ENCODE results near the gene MYL3. TPM values are rescaled to one million over a fixed set of nuclear protein-coding genes. Genes with fewer than 3 reads are reported as not detected.
"Not testable (repeated sequence)": the region's sequence is repeated elsewhere in the genome, so short reads cannot be mapped to it uniquely, and the experiment has no call there.

Gene MYL3
- total RNA-seq, 2 experiments from 2014 or later, result not detected

GRCh38 chr3:46831316-46831715, 31.9 kb downstream of the MYL3 start:
- no peak for DNase-seq
- no peaks in the 10 kb centered on the region for H3K27me3 Mint-ChIP-seq
- no peak for ATAC-seq
- CTCF ChIA-PET, result no interaction called here
- intact Hi-C loops (cut with DNase I, micrococcal nuclease), result no loop called here
- peaks cover 10% of the 10 kb centered on the region for H3K4me1 Mint-ChIP-seq
- no peak overlapping the region for H3K27ac Mint-ChIP-seq
- POLR2A ChIA-PET, result no interaction called here
- no peaks in the 10 kb centered on the region for H3K36me3 Mint-ChIP-seq (ENCODE audit: low read depth)
- no peaks in the 10 kb centered on the region for H3K9me3 Mint-ChIP-seq (ENCODE audit: low read depth)
- H3K4me3 Mint-ChIP-seq, result no peak overlapping the region

- CTCF ChIA-PET, result no interaction called here
- Mint-ChIP-seq H3K27ac (no peak overlapping the region), H3K4me3 (no peak overlapping the region), H3K4me1 (peaks cover 10% of the 10 kb centered on the region), H3K9me3 (ENCODE audit: low read depth) (no peaks in the 10 kb centered on the region), H3K27me3 (no peaks in the 10 kb centered on the region), H3K36me3 (ENCODE audit: low read depth) (no peaks in the 10 kb centered on the region)
- no peak for ATAC-seq
- POLR2A ChIA-PET, result no interaction called here
- intact Hi-C loops (cut with DNase I, micrococcal nuclease), result no loop called here
- no peak for DNase-seq
Measured at GRCh38 chr3:46830801-46831200, 32.4 kb downstream of the MYL3 start.

DNA sequence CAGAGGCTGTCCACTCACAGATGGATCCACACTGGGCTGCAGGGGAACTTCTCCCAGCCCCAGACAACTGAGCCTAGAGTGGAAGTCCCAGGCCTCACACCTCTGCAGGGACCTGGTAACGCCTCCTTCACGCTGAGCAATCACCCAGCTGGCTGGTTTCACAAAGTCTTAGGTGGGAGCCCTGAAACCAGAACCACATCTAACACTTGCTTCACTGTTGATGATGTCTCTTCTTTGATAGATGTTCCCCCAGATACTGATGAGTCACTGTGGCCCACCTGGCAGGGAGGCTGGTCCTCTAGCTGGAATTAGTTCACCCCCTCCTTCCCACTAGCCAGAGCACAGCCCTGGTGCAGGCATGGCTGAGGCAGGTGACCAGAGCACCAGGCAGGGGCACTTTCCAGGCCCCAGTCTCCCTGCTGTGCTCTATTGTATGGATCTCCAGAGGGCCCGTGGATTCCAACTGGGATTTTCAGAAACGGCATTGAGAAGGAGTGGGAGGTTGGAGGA, 33.5 kb downstream of the MYL3 start:
- intact Hi-C loops (cut with DNase I, micrococcal nuclease), result no loop called here
- Mint-ChIP-seq H3K27ac (no peak overlapping the region), H3K4me3 (no peak overlapping the region), H3K36me3 (ENCODE audit: low read depth) (no peaks in the 10 kb centered on the region), H3K4me1 (peaks cover 10% of the 10 kb centered on the region), H3K27me3 (no peaks in the 10 kb centered on the region), H3K9me3 (ENCODE audit: low read depth) (no peaks in the 10 kb centered on the region)
- CTCF ChIA-PET, result no interaction called here
- peak; percentile 63 for DNase-seq
- ATAC-seq, result peak; percentile 96
- POLR2A ChIA-PET, result no interaction called here

- Mint-ChIP-seq H3K36me3 (ENCODE audit: low read depth) (no peaks in the 10 kb centered on the region), H3K27me3 (peaks cover 3% of the 10 kb centered on the region), H3K27ac (no peak overlapping the region), H3K9me3 (ENCODE audit: low read depth) (peaks cover 14% of the 10 kb centered on the region), H3K4me1 (peaks cover 10% of the 10 kb centered on the region), H3K4me3 (no peak overlapping the region)
- intact Hi-C loops (cut with DNase I, micrococcal nuclease), result no loop called here
- ATAC-seq (no peak), DNase-seq (no peak)
- ChIA-PET CTCF (interaction anchor here (0.6 to 0.8 kb wide), 2 partner anchors 599 to 616 kb away, joined by 3 to 4 read pairs; no protein-coding TSS in a partner anchor), POLR2A (no interaction called here)
Measured at GRCh38 chr3:46825450-46825849, 37.8 kb downstream of the MYL3 start.

DNA sequence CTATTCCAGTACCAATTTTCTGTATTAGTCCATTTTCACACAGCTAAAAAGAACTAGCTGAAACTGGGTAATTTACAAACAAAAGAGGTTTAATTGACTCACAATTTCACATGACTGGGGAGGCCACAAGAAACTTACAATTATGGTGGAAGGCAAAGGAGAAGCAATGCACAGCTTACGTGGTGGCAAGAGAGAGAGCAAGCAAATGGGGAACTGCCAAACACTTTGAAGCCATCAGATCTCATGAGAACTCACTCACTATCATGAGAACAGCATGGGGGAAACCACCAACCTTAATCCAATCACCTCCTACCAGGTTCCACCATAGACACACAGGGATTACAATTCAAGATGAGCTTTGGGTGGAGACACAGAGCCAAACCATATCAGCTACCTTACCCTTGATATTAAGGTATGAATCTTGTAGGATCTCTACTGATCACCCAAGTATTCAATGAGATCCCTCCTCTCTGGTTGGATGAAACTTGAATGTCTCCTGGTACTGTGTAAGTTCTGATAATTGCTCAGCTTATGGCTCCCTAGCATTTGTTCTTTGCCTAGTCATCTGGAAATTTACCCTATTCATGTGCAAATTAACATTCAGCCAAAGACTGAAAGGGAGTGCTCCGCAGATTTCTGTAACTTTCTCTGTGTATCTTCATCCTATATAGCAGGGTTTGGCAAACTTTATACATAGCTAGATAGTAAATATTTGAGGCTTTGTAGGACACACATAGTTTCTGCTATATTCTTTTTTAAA, 38.9 kb downstream of the MYL3 start:
- H3K27me3 Mint-ChIP-seq, result peaks cover 3% of the 10 kb centered on the region
- intact Hi-C loops (cut with DNase I, micrococcal nuclease), result no loop called here
- no peak for ATAC-seq
- ChIA-PET CTCF (interaction anchor here (0.6 to 1.3 kb wide), 4 partner anchors 21 to 127 kb away, joined by 3 read pairs; no protein-coding TSS in a partner anchor), POLR2A (interaction anchor here (0.7 kb wide), 1 partner anchor 197 kb away, joined by 3 read pairs; no protein-coding TSS in a partner anchor)
- H3K36me3 Mint-ChIP-seq (ENCODE audit: low read depth), result no peaks in the 10 kb centered on the region
- H3K9me3 Mint-ChIP-seq (ENCODE audit: low read depth), result peaks cover 14% of the 10 kb centered on the region
- DNase-seq, result no peak
- no peak overlapping the region for H3K27ac Mint-ChIP-seq
- peaks cover 3% of the 10 kb centered on the region for H3K4me1 Mint-ChIP-seq
- H3K4me3 Mint-ChIP-seq, result no peak overlapping the region

DNA sequence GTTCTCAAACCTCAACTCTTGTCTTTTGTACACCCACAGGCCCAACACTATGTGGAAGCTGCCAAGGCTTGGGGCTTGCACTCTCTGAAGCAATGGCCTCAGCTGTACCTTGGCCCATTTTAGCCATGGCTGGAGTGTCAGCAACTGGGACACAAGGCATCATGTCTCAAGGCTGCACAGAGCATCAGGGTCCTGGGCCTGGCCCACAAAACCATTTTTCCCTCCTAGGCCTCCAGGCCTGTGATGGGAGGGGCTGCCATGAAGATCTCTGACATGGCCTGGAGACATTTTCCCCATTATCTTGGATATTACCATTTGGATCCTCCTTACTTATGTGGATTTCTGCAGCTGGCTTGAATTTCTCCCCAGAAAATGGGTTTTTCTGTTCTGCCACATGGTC, 39.9 kb downstream of the MYL3 start:
- H3K9me3 Mint-ChIP-seq (ENCODE audit: low read depth), result peaks cover 14% of the 10 kb centered on the region
- H3K4me3 Mint-ChIP-seq; H3K4me1 Mint-ChIP-seq; POLR2A ChIA-PET; H3K36me3 Mint-ChIP-seq (ENCODE audit: low read depth); intact Hi-C loops (cut with DNase I, micrococcal nuclease); H3K27ac Mint-ChIP-seq; ATAC-seq; DNase-seq; H3K27me3 Mint-ChIP-seq: not testable (repeated sequence)
- CTCF ChIA-PET, result interaction anchor here (0.5 kb wide), 1 partner anchor 218 kb away, joined by 3 read pairs; no protein-coding TSS in a partner anchor

- ChIA-PET CTCF (no interaction called here), POLR2A (no interaction called here)
- DNase-seq (no peak), ATAC-seq (no peak)
- intact Hi-C loops (cut with DNase I, micrococcal nuclease), result no loop called here
- peaks cover 14% of the 10 kb centered on the region for H3K9me3 Mint-ChIP-seq (ENCODE audit: low read depth)
- H3K4me3 Mint-ChIP-seq, result no peak overlapping the region
- H3K4me1 Mint-ChIP-seq, result no peaks in the 10 kb centered on the region
- peaks cover 3% of the 10 kb centered on the region for H3K27me3 Mint-ChIP-seq
- no peaks in the 10 kb centered on the region for H3K36me3 Mint-ChIP-seq (ENCODE audit: low read depth)
- no peak overlapping the region for H3K27ac Mint-ChIP-seq
Measured at GRCh38 chr3:46821553-46821952, 41.7 kb downstream of the MYL3 start.

DNA sequence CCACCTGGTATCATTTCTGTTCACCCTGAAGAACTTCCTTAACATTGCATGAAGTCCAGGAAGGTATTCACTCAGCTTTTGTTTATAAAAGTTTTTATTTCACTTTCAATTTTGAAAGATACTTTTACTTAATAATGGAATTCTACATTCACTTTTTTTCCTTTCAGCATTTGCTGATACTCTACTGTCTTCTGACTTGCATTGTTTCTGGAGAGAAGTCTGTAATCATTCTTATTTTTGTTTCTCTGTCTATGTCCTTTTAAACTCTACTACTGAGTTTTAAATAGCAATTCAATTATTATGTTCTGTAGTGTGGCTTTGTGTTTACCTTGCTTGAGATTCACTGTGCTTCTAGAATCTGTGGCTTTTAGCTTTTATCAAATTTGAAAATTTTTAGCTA, 42.4 kb downstream of the MYL3 start:
- Mint-ChIP-seq H3K27me3 (peaks cover 3% of the 10 kb centered on the region), H3K27ac (no peak overlapping the region), H3K4me1 (no peaks in the 10 kb centered on the region), H3K9me3 (ENCODE audit: low read depth) (peaks cover 14% of the 10 kb centered on the region), H3K36me3 (ENCODE audit: low read depth) (no peaks in the 10 kb centered on the region), H3K4me3 (no peak overlapping the region)
- DNase-seq, result no peak
- no peak for ATAC-seq
- POLR2A ChIA-PET, result no interaction called here
- intact Hi-C loops (cut with DNase I, micrococcal nuclease), result no loop called here
- CTCF ChIA-PET, result interaction anchor here (0.8 to 1.6 kb wide), 2 partner anchors 25 to 115 kb away, joined by 3 read pairs; no protein-coding TSS in a partner anchor

GRCh38 chr3:46812237-46812791, 50.9 kb downstream of the MYL3 start:
- Mint-ChIP-seq H3K4me1 (peaks cover 11% of the 10 kb centered on the region), H3K4me3 (peak overlapping the region; percentile 45), H3K9me3 (ENCODE audit: low read depth) (no peaks in the 10 kb centered on the region), H3K27me3 (peaks cover 6% of the 10 kb centered on the region), H3K27ac (no peak overlapping the region), H3K36me3 (ENCODE audit: low read depth) (no peaks in the 10 kb centered on the region)
- intact Hi-C loops (cut with DNase I, micrococcal nuclease), result loop anchor here in 1 of 2 experiments (1.0 to 2.0 kb wide), 2 partner anchors 34 to 120 kb away; partner anchors contain the start of gene ALS2CL
- DNase-seq, result peak; percentile 87
- POLR2A ChIA-PET, result no interaction called here
- peak; percentile 95 for ATAC-seq
- CTCF ChIA-PET, result interaction anchor here (0.6 kb wide), 1 partner anchor 483 kb away, joined by 3 read pairs; no protein-coding TSS in a partner anchor

DNA sequence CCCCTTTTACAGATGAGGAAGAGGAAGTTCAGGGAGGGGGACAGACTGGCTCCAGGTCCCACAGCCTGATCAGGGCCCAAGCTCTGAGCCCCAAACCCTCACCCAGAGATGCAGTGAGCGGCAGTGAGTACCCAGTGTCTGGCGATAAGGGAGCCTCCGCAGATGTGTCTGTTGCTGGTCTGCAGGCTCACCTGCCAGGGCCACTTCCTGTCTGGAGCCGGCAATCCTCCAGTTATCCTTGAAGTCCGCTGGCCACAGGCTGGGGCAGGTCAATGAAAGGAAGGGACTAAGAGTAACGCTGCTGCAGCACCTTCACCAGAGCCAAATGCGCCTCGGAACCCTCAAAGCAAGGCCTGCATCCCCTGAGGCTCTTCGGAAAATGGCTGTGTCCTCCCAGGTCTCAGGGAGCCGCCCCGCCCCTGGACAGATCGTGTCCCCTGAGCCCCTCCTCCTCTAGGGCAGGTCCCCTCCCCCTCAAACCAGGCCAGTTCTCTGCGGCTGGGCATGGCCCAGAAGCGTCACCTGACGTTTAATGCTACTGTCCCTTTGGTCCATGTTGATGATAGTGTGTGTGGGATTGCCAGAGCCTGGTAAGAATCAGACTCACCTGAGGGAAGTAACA, 51.5 kb downstream of the MYL3 start:
- ATAC-seq (no peak), DNase-seq (no peak)
- CTCF ChIA-PET, result interaction anchor here (0.6 to 0.8 kb wide), 2 partner anchors 94 to 609 kb away, joined by 3 read pairs; partner anchors contain the start of gene PRSS50
- Mint-ChIP-seq H3K27ac (no peak overlapping the region), H3K4me3 (no peak overlapping the region), H3K4me1 (peaks cover 11% of the 10 kb centered on the region), H3K27me3 (peaks cover 6% of the 10 kb centered on the region), H3K36me3 (ENCODE audit: low read depth) (no peaks in the 10 kb centered on the region), H3K9me3 (ENCODE audit: low read depth) (no peaks in the 10 kb centered on the region)
- POLR2A ChIA-PET, result no interaction called here
- intact Hi-C loops (cut with DNase I, micrococcal nuclease), result loop anchor here in 1 of 2 experiments (1.0 to 2.0 kb wide), 2 partner anchors 35 to 119 kb away; partner anchors contain the start of gene ALS2CL

DNA sequence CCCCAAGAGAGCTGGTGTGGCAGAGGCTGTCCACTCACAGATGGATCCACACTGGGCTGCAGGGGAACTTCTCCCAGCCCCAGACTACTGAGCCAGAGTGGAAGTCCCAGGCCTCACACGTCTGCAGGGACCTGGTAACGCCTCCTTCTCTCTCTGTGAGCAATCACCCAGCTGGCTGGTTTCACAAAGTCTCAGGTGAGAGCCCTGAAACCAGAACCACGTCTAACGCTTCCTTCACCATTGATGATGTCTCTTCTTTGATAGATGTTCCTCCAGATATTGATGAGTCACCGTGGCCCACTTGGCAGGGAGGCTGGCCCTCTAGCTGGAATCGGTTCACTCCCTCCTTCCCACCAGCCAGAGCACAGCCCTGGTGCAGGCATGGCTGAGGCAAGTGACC, 54.5 kb downstream of the MYL3 start:
- H3K9me3 Mint-ChIP-seq (ENCODE audit: low read depth); H3K36me3 Mint-ChIP-seq (ENCODE audit: low read depth); intact Hi-C loops (cut with DNase I, micrococcal nuclease); H3K27ac Mint-ChIP-seq; H3K4me3 Mint-ChIP-seq; H3K27me3 Mint-ChIP-seq: not testable (repeated sequence)
- peaks cover 11% of the 10 kb centered on the region for H3K4me1 Mint-ChIP-seq
- ChIA-PET CTCF (interaction anchor here (0.7 kb wide), 1 partner anchor 24 kb away, joined by 5 read pairs; no protein-coding TSS in a partner anchor), POLR2A (interaction anchor here (0.6 kb wide), 1 partner anchor 339 kb away, joined by 3 read pairs; no protein-coding TSS in a partner anchor)
- DNase-seq, result peak; percentile 24
- peak; percentile 48 for ATAC-seq
